GDM1 (cell line): ENCODE measurements around the gene TMCC3.
A peak's percentile ranks its signal among the peaks of the same experiment; 100 is the strongest.

ENCODE experiments used
- DNase-seq: peaks from one replicate; lab custom pipeline; 2025; lab: John Stamatoyannopoulos, UW

Gene TMCC3

DNA sequence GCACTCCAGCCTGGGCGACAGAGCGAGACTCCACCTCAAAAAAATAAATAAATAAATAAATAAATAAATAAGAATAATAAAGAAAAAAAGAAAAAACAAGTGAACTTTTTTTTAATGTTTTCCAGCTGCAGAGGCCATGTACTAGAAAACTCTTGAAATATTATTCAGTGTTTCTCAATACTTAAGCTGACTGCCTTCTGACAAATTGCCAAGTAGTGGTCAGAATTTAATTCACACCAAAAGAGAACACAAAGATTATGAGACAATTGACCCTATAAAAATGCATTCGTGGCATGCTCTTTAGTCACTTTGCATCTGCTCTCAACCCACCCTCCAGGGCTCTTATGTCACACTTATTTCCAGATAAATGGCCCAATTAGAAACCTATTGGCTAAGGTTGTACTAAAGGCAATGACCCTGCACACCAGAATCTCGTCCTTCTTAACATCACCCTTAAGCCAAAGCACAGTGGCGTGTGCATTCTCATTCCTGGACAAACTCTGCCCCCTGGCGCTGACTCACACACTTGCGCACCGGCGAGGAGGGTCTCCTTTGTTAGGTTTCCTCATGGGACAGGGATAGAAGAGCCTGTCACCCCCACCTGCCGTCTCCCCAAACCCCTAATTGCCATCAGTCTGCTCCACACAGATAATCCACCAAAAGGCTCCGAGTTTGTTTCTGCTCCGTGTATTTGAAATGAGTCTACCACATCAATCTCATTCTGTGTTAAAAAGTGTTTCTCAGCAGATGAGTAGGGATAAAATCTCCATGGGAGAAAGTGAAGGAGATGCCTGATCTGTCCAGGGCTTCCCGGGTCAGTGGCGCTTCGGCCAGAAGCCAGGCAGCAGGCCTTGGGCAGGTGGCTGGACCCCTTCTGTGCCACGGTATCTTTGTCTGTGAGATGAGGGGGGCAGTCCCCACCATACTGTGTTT lies 117.6 kb downstream of the TMCC3 start:
- DNase-seq: peak; percentile 30

GRCh38 chr12:94531196-94531720 lies 119.1 kb downstream of the TMCC3 start:
- no peak for DNase-seq

DNA sequence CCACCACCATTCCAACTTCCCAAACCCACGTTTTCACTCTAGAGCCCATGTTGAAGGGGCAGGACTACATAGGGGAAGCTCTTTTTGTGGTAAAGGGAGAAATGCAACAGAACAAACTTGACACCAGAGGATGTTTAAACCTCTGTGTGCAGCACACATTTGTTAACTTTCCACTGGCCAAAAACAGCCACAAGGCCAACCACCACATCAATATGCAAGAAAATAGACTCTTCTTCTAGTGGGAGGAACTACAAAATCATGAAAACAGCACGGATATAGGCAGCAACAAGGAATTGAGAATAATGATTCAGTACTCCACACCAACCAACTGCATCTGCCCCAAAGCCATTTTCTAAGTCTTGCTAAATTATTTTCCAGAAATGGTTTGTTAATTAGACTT lies 124.4 kb downstream of the TMCC3 start:
- peak; percentile 13 for DNase-seq
